PC-3 (cell line): Measurements from ENCODE around the gene GFY. TPM values are rescaled to one million over a fixed set of nuclear protein-coding genes. Genes with fewer than 3 reads are reported as not detected.
"Not testable (repeated sequence)": the region's sequence is repeated elsewhere in the genome, so short reads cannot be mapped to it uniquely, and the experiment has no call there.

Source experiments
- ATAC-seq: fragments of 200-7000 bp; cut with Tn5 transposase; 2 replicates; pipeline ENCODE4 v1.9.1; 2020; ENCODE audit warnings: mild to moderate bottlenecking, moderate library complexity
- BruUV-seq: library from RNA; stranded (reverse); fragments of 400-500 nt; replicated peaks from 2 replicates; lab custom pipeline; 2021; lab: Mats Ljungman, UMichigan
- CTCF ChIA-PET: fragments of 300-600 bp; sonication (Branson Sonifier 250); formaldehyde crosslinking; loops from one replicate; lab custom pipeline; 2022; ENCODE audit warnings: antibody characterized with exemption; lab: Charles Lee
- POLR2A ChIA-PET: fragments of 300-600 bp; sonication (Branson Sonifier 250); formaldehyde crosslinking; loops from one replicate; lab custom pipeline; 2022; ENCODE audit warnings: antibody characterized with exemption; ENCODE audit not compliant: unreplicated experiment; lab: Charles Lee
- DNase-seq: peaks from one replicate; pipeline ENCODE4 v3.0.0-alpha.2; 2015
- H2AFZ ChIP-seq: fragments of 300-600 bp; sonication (generic); 2 replicates; pipeline ENCODE4 v1.6.0; 2016; ENCODE audit warnings: antibody characterized with exemption, low read length
- H3F3A ChIP-seq: fragments of 300-600 bp; sonication (generic); one replicate; pipeline ENCODE4 v1.6.0; 2017; ENCODE audit warnings: antibody characterized with exemption, low read length, control low read depth, mild to moderate bottlenecking; ENCODE audit not compliant: unreplicated experiment
- H3K27ac ChIP-seq: fragments of 300-600 bp; sonication (generic); 2 replicates; pipeline ENCODE4 v1.5.1; 2016; ENCODE audit warnings: mild to moderate bottlenecking, low read length
- H3K27me3 ChIP-seq: fragments of 300-600 bp; sonication (generic); 2 replicates; pipeline ENCODE4 v1.6.1; 2016; ENCODE audit warnings: low read length, mixed read lengths
- H3K36me3 ChIP-seq: fragments of 300-600 bp; sonication (generic); 2 replicates; pipeline ENCODE4 v1.6.1; 2016; ENCODE audit warnings: low read depth, mixed run types, low read length, mixed read lengths
- H3K4me1 ChIP-seq: fragments of 300-600 bp; sonication (generic); 2 replicates; pipeline ENCODE4 v1.5.1; 2016; ENCODE audit warnings: low read length; ENCODE audit not compliant: insufficient read depth
- H3K4me2 ChIP-seq: fragments of 300-600 bp; sonication (generic); 2 replicates; pipeline ENCODE4 v1.6.0; 2016; ENCODE audit warnings: low read length
- H3K4me3 ChIP-seq: fragments of 300-600 bp; sonication (generic); 2 replicates; pipeline ENCODE4 v1.5.1; 2016; ENCODE audit warnings: mild to moderate bottlenecking, low read length, mixed read lengths
- H3K79me2 ChIP-seq: fragments of 300-600 bp; sonication (generic); 2 replicates; pipeline ENCODE4 v1.6.1; 2017; ENCODE audit warnings: low read length, mixed read lengths
- H3K9ac ChIP-seq: fragments of 300-600 bp; sonication (generic); 2 replicates; pipeline ENCODE4 v1.6.0; 2016; ENCODE audit warnings: mild to moderate bottlenecking, low read length
- H3K9me2 ChIP-seq: fragments of 300-600 bp; sonication (generic); replicated peaks from 2 replicates; pipeline ENCODE4 v1.6.1; 2016; ENCODE audit warnings: mixed run types, low read length, mixed read lengths
- H3K9me3 ChIP-seq: fragments of 300-600 bp; sonication (generic); 2 replicates; pipeline ENCODE4 v1.6.1; 2016; ENCODE audit warnings: low read length, mixed read lengths
- H4K20me1 ChIP-seq: fragments of 300-600 bp; sonication (generic); 2 replicates; pipeline ENCODE4 v1.6.1; 2016; ENCODE audit warnings: low read length, mixed read lengths
- EZH2 ChIP-seq: fragments of 300-600 bp; sonication (generic); IDR thresholded peaks from one replicate; pipeline ENCODE4 v1.6.1; 2017; ENCODE audit warnings: antibody characterized with exemption, mild to moderate bottlenecking, low read length; ENCODE audit not compliant: unreplicated experiment
- EZH2phosphoT487 ChIP-seq: fragments of 300-600 bp; sonication (generic); IDR thresholded peaks from 2 replicates; pipeline ENCODE4 v1.6.1; 2018; ENCODE audit warnings: mild to moderate bottlenecking, antibody characterized with exemption, low read length, borderline replicate concordance
- intact Hi-C: fragments of 100-400 bp; cut with micrococcal nuclease; formaldehyde crosslinking; loops from 2 replicates; pipeline ENCODE4 v1.9.0; 2023
- total RNA-seq: library from RNA; depleted of rRNA; stranded (reverse); fragments of >200 nt; gene quantifications from 2 replicates; pipeline ENCODE4 v1.2.3, GENCODE V29; 2014
- TF ChIP-seq, protein P1 (sequence below): fragments of 300-600 bp; sonication (generic); conservative IDR thresholded peaks from 2 replicates; pipeline ENCODE4 v1.5.1; 2017; ENCODE audit warnings: antibody characterized with exemption, low read depth, mild to moderate bottlenecking, low read length

Gene GFY
- total RNA-seq, 1 experiment from 2014 or later: not detected

DNA sequence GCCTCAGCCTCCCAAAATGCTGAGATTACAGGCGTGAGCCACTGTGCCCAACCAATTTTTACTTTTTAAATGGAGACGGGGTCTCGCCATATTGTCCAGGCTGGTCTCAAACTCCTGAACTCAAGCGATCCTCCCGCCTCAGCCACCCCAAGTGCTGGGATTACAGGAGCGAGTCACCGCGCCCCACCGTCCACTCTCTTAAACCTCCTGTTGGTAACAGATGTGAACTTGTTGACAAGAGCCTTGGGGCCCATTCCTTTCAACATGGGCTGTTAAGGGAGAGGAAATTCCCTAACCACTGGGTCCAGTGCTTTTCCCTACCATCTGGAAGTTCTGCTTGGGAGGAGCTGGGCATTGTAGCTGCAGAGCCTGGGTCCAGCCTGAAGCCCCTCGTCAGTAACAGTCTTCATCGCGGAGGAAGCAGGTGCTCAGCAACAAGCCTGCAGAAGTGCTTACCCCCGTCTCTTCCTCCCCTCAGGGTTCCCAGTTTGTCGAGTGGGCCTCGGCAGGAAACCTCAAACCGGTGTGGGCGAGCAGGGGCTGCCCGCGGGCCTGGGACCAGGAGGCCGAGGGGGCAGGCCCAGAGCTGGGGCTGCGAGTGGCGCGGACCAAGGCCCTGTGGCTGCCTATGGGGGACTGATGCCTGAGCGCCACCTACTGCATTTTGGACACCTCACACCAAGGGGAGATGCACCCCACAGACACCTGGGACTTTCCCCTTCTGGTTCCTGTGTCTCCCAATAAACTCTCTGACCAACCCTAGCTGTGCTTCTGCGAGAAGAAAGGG, 44.8 kb downstream of the GFY start:
- Histone ChIP-seq H3K9me3 (no peaks in the 10 kb centered on the region), H4K20me1 (no peaks in the 10 kb centered on the region), H3K4me1 (no peaks in the 10 kb centered on the region), H3K4me2 (no peak overlapping the region), H3K79me2 (no peaks in the 10 kb centered on the region), H3K27me3 (no peaks in the 10 kb centered on the region), H3K4me3 (no peak overlapping the region), H3K9ac (no peak overlapping the region), H3K9me2 (no peaks in the 10 kb centered on the region), H3F3A (no peaks in the 10 kb centered on the region), H3K27ac (no peak overlapping the region), H2AFZ (no peak overlapping the region), H3K36me3 (no peaks in the 10 kb centered on the region; the same call in 1 of the 2 replicates)
- DNase-seq (no peak), ATAC-seq (no peak)
- ChIA-PET POLR2A (no interaction called here), CTCF (no interaction called here)
- intact Hi-C loops: no loop called here
- no TSS peak for BruUV-seq
- no peak for TF ChIP-seq EZH2
- TF ChIP-seq, protein P1, sequence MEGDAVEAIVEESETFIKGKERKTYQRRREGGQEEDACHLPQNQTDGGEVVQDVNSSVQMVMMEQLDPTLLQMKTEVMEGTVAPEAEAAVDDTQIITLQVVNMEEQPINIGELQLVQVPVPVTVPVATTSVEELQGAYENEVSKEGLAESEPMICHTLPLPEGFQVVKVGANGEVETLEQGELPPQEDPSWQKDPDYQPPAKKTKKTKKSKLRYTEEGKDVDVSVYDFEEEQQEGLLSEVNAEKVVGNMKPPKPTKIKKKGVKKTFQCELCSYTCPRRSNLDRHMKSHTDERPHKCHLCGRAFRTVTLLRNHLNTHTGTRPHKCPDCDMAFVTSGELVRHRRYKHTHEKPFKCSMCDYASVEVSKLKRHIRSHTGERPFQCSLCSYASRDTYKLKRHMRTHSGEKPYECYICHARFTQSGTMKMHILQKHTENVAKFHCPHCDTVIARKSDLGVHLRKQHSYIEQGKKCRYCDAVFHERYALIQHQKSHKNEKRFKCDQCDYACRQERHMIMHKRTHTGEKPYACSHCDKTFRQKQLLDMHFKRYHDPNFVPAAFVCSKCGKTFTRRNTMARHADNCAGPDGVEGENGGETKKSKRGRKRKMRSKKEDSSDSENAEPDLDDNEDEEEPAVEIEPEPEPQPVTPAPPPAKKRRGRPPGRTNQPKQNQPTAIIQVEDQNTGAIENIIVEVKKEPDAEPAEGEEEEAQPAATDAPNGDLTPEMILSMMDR: peak; percentile 44; the same call in 1 of the 2 replicates

DNA sequence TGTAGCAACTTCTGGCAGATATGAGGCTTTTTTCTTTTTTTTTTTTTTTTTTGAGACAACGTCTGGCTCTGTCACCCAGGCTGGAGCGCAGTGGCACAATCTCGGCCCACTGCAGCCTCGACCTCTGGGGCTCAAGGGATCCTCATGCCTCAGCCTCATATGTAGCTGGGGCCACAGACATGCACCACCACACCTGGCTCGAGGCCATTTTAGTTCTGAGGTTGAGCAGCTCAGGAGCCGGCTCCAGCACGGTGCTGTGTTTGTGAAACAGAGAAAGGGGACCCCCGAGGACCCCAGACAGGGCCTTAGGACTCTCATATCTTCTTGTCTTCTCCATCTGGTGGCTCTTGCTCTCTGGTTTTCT, 45.4 kb downstream of the GFY start:
- no peak overlapping the region for H3K27ac ChIP-seq
- H3F3A ChIP-seq: no peaks in the 10 kb centered on the region
- no peak overlapping the region for H3K4me3 ChIP-seq
- no TSS peak for BruUV-seq
- ChIA-PET CTCF (no interaction called here), POLR2A (no interaction called here)
- no peaks in the 10 kb centered on the region for H3K4me1 ChIP-seq
- H3K36me3 ChIP-seq: no peaks in the 10 kb centered on the region; the same call in 1 of the 2 replicates
- no peak overlapping the region for H3K4me2 ChIP-seq
- intact Hi-C loops: no loop called here
- H4K20me1 ChIP-seq: no peaks in the 10 kb centered on the region
- H3K9me2 ChIP-seq: no peaks in the 10 kb centered on the region
- no peaks in the 10 kb centered on the region for H3K27me3 ChIP-seq
- TF ChIP-seq, protein P1: no peak
- TF ChIP-seq EZH2phosphoT487: no peak
- no peak for TF ChIP-seq EZH2
- H3K9ac ChIP-seq: no peak overlapping the region
- no peaks in the 10 kb centered on the region for H3K79me2 ChIP-seq
- ATAC-seq (no peak), DNase-seq (no peak)
- no peak overlapping the region for H2AFZ ChIP-seq
- H3K9me3 ChIP-seq: no peaks in the 10 kb centered on the region

DNA sequence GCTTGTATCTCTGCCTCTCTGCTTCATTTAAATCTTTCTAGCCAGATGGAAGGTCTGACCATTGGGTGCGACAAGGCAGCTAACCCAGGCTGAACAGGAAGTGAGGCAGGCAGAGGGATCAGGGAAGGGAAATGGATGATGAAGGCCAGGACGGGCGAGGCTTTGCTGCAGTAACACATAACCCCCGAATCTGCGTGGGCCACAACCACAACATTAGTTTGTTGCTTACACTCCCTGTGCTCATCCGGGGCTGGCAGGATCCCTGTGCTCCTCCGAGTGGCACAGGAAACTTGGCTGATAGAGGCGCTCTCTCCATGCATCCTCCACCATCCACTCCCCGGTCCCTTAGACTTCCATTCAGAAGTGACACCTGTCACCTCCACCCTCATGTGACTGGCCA, 47.7 kb downstream of the GFY start:
- ATAC-seq: no peak
- Histone ChIP-seq H3K9me3 (no peaks in the 10 kb centered on the region), H4K20me1 (no peaks in the 10 kb centered on the region), H3K4me2 (no peak overlapping the region), H3K9ac (no peak overlapping the region), H3K4me3 (no peak overlapping the region), H3K36me3 (no peaks in the 10 kb centered on the region; the same call in 1 of the 2 replicates), H3K27me3 (no peaks in the 10 kb centered on the region), H3K9me2 (no peaks in the 10 kb centered on the region), H3K79me2 (no peaks in the 10 kb centered on the region), H3K27ac (no peak overlapping the region), H2AFZ (no peak overlapping the region), H3F3A (no peaks in the 10 kb centered on the region), H3K4me1 (no peaks in the 10 kb centered on the region)
- intact Hi-C loops: no loop called here
- no peak for DNase-seq
- ChIA-PET POLR2A (no interaction called here), CTCF (interaction anchor here (0.7 kb wide), 1 partner anchor 12 kb away, joined by 4 read pairs; no protein-coding TSS in a partner anchor)
- no TSS peak for BruUV-seq
- TF ChIP-seq EZH2 (no peak), EZH2phosphoT487 (no peak)
- TF ChIP-seq, protein P1: no peak

DNA sequence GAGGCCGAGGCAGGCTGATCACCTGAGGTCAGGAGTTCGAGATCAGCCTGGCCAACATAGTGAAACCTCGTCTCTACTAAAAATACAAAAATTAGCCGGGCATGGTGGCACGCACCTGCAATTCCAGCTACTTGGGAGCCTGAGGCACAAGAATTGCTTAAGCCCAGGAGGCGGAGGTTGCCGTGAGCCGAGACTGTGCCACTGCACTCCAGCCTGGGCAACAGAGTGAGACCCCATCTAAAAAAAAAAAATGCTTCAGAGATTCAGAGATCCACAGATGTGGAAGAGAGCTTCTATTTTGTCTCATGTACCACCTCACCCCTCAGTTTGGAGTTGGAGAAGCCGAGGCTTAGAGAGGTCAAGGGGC, 48.3 kb downstream of the GFY start:
- H3K4me1 ChIP-seq, H3K9me3 ChIP-seq, ATAC-seq, H3K36me3 ChIP-seq, POLR2A ChIA-PET, H3K9me2 ChIP-seq, H3K27ac ChIP-seq, H3F3A ChIP-seq, intact Hi-C loops, DNase-seq, H3K79me2 ChIP-seq, H4K20me1 ChIP-seq, H3K27me3 ChIP-seq, BruUV-seq: not testable (repeated sequence)
- peak overlapping the region; percentile 94 for H2AFZ ChIP-seq
- peak overlapping the region; percentile 89 for H3K4me2 ChIP-seq
- H3K4me3 ChIP-seq: peak overlapping the region; percentile 82
- CTCF ChIA-PET: interaction anchor here (0.6 to 1.2 kb wide), 3 partner anchors 21 to 463 kb away, joined by 3 to 10 read pairs (median 5); no protein-coding TSS in a partner anchor
- peak overlapping the region; percentile 61; the same call in 1 of the 2 replicates for H3K9ac ChIP-seq
